Stimulated activated memory B cell treated with anti-CD40 and anti-IgM and Interleukin-4, amounts not matched to agents 10 μg/mL and 1 μg/mL and 100 μg/mL, for 72 hours (primary cell): ENCODE measurements around the gene CSH1.
"Not testable (repeated sequence)": the region's sequence is repeated elsewhere in the genome, so short reads cannot be mapped to it uniquely, and the experiment has no call there.

Experiments
- ATAC-seq: fragments of 150-1000 bp; cut with Tn5 transposase; 2 replicates; pipeline ENCODE4 v1.10.0; 2021
- H3K27ac Mint-ChIP-seq: one replicate; pipeline ENCODE4 v1.8.0; 2022; ENCODE audit warnings: mild to moderate bottlenecking, mixed read lengths
- H3K27me3 Mint-ChIP-seq: one replicate; pipeline ENCODE4 v1.8.0; 2022; ENCODE audit warnings: mixed read lengths
- H3K36me3 Mint-ChIP-seq: one replicate; pipeline ENCODE4 v1.8.0; 2022; ENCODE audit warnings: mixed read lengths
- H3K4me1 Mint-ChIP-seq: one replicate; pipeline ENCODE4 v1.8.0; 2022; ENCODE audit warnings: mixed read lengths
- H3K4me3 Mint-ChIP-seq: one replicate; pipeline ENCODE4 v1.8.0; 2022; ENCODE audit warnings: mild to moderate bottlenecking, moderate library complexity, mixed read lengths
- H3K9me3 Mint-ChIP-seq: one replicate; pipeline ENCODE4 v1.8.0; 2022; ENCODE audit warnings: mixed read lengths

CSH1 gene

GRCh38 chr17:63896524-63897354 lies at the start of gene CSH1:
TSS of gene CSH1 (minus strand) at chr17:63896574. CDS start at chr17:63896511, 63 bp downstream.
- Mint-ChIP-seq H3K27me3 (peaks cover 19% of the 10 kb centered on the region), H3K4me1 (peaks cover 17% of the 10 kb centered on the region)
- ATAC-seq, result peak; percentile 44
- not testable (repeated sequence) for H3K36me3 Mint-ChIP-seq, H3K27ac Mint-ChIP-seq, H3K4me3 Mint-ChIP-seq, H3K9me3 Mint-ChIP-seq

- no peaks in the 10 kb centered on the region for H3K27me3 Mint-ChIP-seq
- peaks cover 72% of the 10 kb centered on the region for H3K4me1 Mint-ChIP-seq
- H3K4me3 Mint-ChIP-seq, result peak overlapping the region; percentile 88
- peaks cover 15% of the 10 kb centered on the region for H3K36me3 Mint-ChIP-seq
- H3K9me3 Mint-ChIP-seq, result no peaks in the 10 kb centered on the region
- ATAC-seq, result peak; percentile 81
- peak overlapping the region; percentile 94 for H3K27ac Mint-ChIP-seq
Observed at GRCh38 chr17:63945784-63946439, 49.5 kb upstream of the CSH1 start.

- Mint-ChIP-seq H3K36me3 (peaks cover 15% of the 10 kb centered on the region), H3K27me3 (no peaks in the 10 kb centered on the region), H3K27ac (peak overlapping the region; percentile 94), H3K9me3 (no peaks in the 10 kb centered on the region), H3K4me3 (peak overlapping the region; percentile 88), H3K4me1 (peaks cover 72% of the 10 kb centered on the region)
- no peak for ATAC-seq
Observed at GRCh38 chr17:63944736-63945499, 48.5 kb upstream of the CSH1 start.

- Mint-ChIP-seq H3K9me3 (no peaks in the 10 kb centered on the region), H3K27me3 (no peaks in the 10 kb centered on the region), H3K27ac (peak overlapping the region; percentile 94), H3K4me1 (peaks cover 76% of the 10 kb centered on the region), H3K36me3 (peaks cover 15% of the 10 kb centered on the region), H3K4me3 (no peak overlapping the region)
- no peak for ATAC-seq
Observed at GRCh38 chr17:63943745-63944144, 47.4 kb upstream of the CSH1 start.

GRCh38 chr17:63942309-63942985 lies 46.1 kb upstream of the CSH1 start:
- H3K27ac Mint-ChIP-seq, result peak overlapping the region; percentile 94
- no peak overlapping the region for H3K4me3 Mint-ChIP-seq
- ATAC-seq, result no peak
- peaks cover 15% of the 10 kb centered on the region for H3K36me3 Mint-ChIP-seq
- no peaks in the 10 kb centered on the region for H3K27me3 Mint-ChIP-seq
- peaks cover 83% of the 10 kb centered on the region for H3K4me1 Mint-ChIP-seq
- H3K9me3 Mint-ChIP-seq, result no peaks in the 10 kb centered on the region

- Mint-ChIP-seq H3K27ac (peak overlapping the region; percentile 94), H3K27me3 (no peaks in the 10 kb centered on the region), H3K4me1 (peaks cover 86% of the 10 kb centered on the region), H3K36me3 (peaks cover 15% of the 10 kb centered on the region), H3K9me3 (no peaks in the 10 kb centered on the region), H3K4me3 (no peak overlapping the region)
- ATAC-seq, result no peak
Observed at GRCh38 chr17:63941751-63942150, 45.4 kb upstream of the CSH1 start.

GRCh38 chr17:63941162-63941561 lies 44.8 kb upstream of the CSH1 start:
- Mint-ChIP-seq H3K4me1 (peaks cover 84% of the 10 kb centered on the region), H3K36me3 (peaks cover 15% of the 10 kb centered on the region), H3K27me3 (no peaks in the 10 kb centered on the region), H3K9me3 (no peaks in the 10 kb centered on the region), H3K27ac (peak overlapping the region; percentile 94), H3K4me3 (no peak overlapping the region)
- ATAC-seq, result no peak

GRCh38 chr17:63940584-63940983 lies 44.2 kb upstream of the CSH1 start:
- no peak for ATAC-seq
- Mint-ChIP-seq H3K9me3 (no peaks in the 10 kb centered on the region), H3K4me1 (peaks cover 84% of the 10 kb centered on the region), H3K27ac (peak overlapping the region; percentile 70), H3K4me3 (no peak overlapping the region), H3K36me3 (peaks cover 15% of the 10 kb centered on the region), H3K27me3 (no peaks in the 10 kb centered on the region)

- no peak overlapping the region for H3K4me3 Mint-ChIP-seq
- peak overlapping the region; percentile 70 for H3K27ac Mint-ChIP-seq
- no peaks in the 10 kb centered on the region for H3K9me3 Mint-ChIP-seq
- H3K4me1 Mint-ChIP-seq, result peaks cover 83% of the 10 kb centered on the region
- H3K27me3 Mint-ChIP-seq, result no peaks in the 10 kb centered on the region
- no peak for ATAC-seq
- peaks cover 15% of the 10 kb centered on the region for H3K36me3 Mint-ChIP-seq
Observed at GRCh38 chr17:63939884-63940283, 43.5 kb upstream of the CSH1 start.

- peak overlapping the region; percentile 70 for H3K27ac Mint-ChIP-seq
- H3K27me3 Mint-ChIP-seq, result no peaks in the 10 kb centered on the region
- H3K4me1 Mint-ChIP-seq, result peaks cover 83% of the 10 kb centered on the region
- no peaks in the 10 kb centered on the region for H3K9me3 Mint-ChIP-seq
- H3K4me3 Mint-ChIP-seq, result no peak overlapping the region
- peaks cover 15% of the 10 kb centered on the region for H3K36me3 Mint-ChIP-seq
- no peak for ATAC-seq
Observed at GRCh38 chr17:63939401-63939800, 43.0 kb upstream of the CSH1 start.

- Mint-ChIP-seq H3K9me3 (no peaks in the 10 kb centered on the region), H3K4me1 (peaks cover 83% of the 10 kb centered on the region), H3K27me3 (no peaks in the 10 kb centered on the region)
Observed at GRCh38 chr17:63937920-63938319, 41.5 kb upstream of the CSH1 start.

GRCh38 chr17:63937319-63937718 lies 40.9 kb upstream of the CSH1 start:
- no peak for ATAC-seq
- peak overlapping the region; percentile 70 for H3K27ac Mint-ChIP-seq
- no peak overlapping the region for H3K4me3 Mint-ChIP-seq
- H3K9me3 Mint-ChIP-seq, result no peaks in the 10 kb centered on the region
- no peaks in the 10 kb centered on the region for H3K27me3 Mint-ChIP-seq
- H3K36me3 Mint-ChIP-seq, result peaks cover 8% of the 10 kb centered on the region
- peaks cover 83% of the 10 kb centered on the region for H3K4me1 Mint-ChIP-seq

More at GRCh38 chr17:63937920-63938319, 41.5 kb upstream of the CSH1 start:
- Mint-ChIP-seq H3K4me3 (no peak overlapping the region), H3K36me3 (peaks cover 14% of the 10 kb centered on the region), H3K27ac (peak overlapping the region; percentile 70)
- ATAC-seq, result no peak

GRCh38 chr17:63934183-63935112 lies 38.1 kb upstream of the CSH1 start:
- Mint-ChIP-seq H3K4me1 (peaks cover 83% of the 10 kb centered on the region), H3K27me3 (no peaks in the 10 kb centered on the region), H3K4me3 (peak overlapping the region; percentile 40), H3K9me3 (no peaks in the 10 kb centered on the region), H3K36me3 (peaks cover 27% of the 10 kb centered on the region), H3K27ac (peak overlapping the region; percentile 94)
- ATAC-seq, result no peak

- Mint-ChIP-seq H3K36me3 (peaks cover 35% of the 10 kb centered on the region), H3K4me3 (peak overlapping the region; percentile 92), H3K27ac (peak overlapping the region; percentile 94), H3K9me3 (no peaks in the 10 kb centered on the region), H3K4me1 (peaks cover 82% of the 10 kb centered on the region), H3K27me3 (no peaks in the 10 kb centered on the region)
- no peak for ATAC-seq
Observed at GRCh38 chr17:63933598-63933997, 37.2 kb upstream of the CSH1 start.
